K562 (cell line): ENCODE data around the gene LIN28B. TPM values are rescaled to one million over a fixed set of nuclear protein-coding genes. Genes with fewer than 3 reads are reported as not detected.

ENCODE experiments used
- ARHGAP35 ChIP-seq: fragments of 450-650 bp; IDR thresholded peaks from 2 replicates; pipeline ENCODE4 v1.6.1; 2018; ENCODE audit not compliant: partially characterized antibody
- CHD1 ChIP-seq: fragments of 200-600 bp; sonication (generic); IDR thresholded peaks from one replicate; pipeline ENCODE4 v1.6.1; 2012; ENCODE audit warnings: mild to moderate bottlenecking, moderate library complexity, low read length, inconsistent platforms
- CREB3L1 ChIP-seq: fragments of 450-650 bp; IDR thresholded peaks from 2 replicates; pipeline ENCODE4 v1.6.1; 2014; ENCODE audit warnings: low read depth, mild to moderate bottlenecking, moderate library complexity, borderline replicate concordance
- ELF4 ChIP-seq: fragments of 450-650 bp; formaldehyde crosslinking; IDR thresholded peaks from 2 replicates; pipeline ENCODE4 v1.4.0; 2022; ENCODE audit warnings: missing genetic modification characterization
- FOXM1 ChIP-seq, 2 experiments: fragments of 450-650 bp in 1 of 2; sonication (generic) in 1 of 2; formaldehyde crosslinking in 1 of 2; IDR thresholded peaks; 2 replicates each; pipeline versions ENCODE4 v1.6.1 to v1.9.0; 2017 to 2022; ENCODE audit warnings: low read depth in 2 of 2, mild to moderate bottlenecking in 2 of 2, missing genetic modification reagents in 1 of 2, moderate library complexity in 1 of 2
- FUS ChIP-seq: fragments of 200-400 bp; formaldehyde crosslinking; optimal IDR thresholded peaks from 2 replicates; pipeline ENCODE3; 2017; ENCODE audit warnings: low read depth, low read length
- GABPA ChIP-seq: fragments of 200-800 bp; sonication (Bioruptor generic); conservative IDR thresholded peaks from 2 replicates; pipeline ENCODE4 v1.6.1; 2016; ENCODE audit warnings: low read depth, missing genetic modification characterization, missing compliant biosample characterization
- HDAC8 ChIP-seq: fragments of 450-650 bp; IDR thresholded peaks from 2 replicates; pipeline ENCODE4 v1.6.1; 2016; ENCODE audit warnings: mild to moderate bottlenecking, missing genetic modification characterization, moderate library complexity, missing compliant biosample characterization
- HNRNPLL ChIP-seq: fragments of 200-400 bp; formaldehyde crosslinking; IDR thresholded peaks from 2 replicates; pipeline ENCODE4 v1.6.1; 2017; ENCODE audit warnings: low read length, low read depth, mild to moderate bottlenecking; ENCODE audit not compliant: poor library complexity, severe bottlenecking
- MXI1 ChIP-seq: IDR thresholded peaks from 2 replicates; pipeline ENCODE4 v1.6.1; 2011; ENCODE audit warnings: low read depth, mild to moderate bottlenecking, improper control_type of control experiment, low read length
- POLR2B ChIP-seq: fragments of 450-650 bp; IDR thresholded peaks from 2 replicates; pipeline ENCODE4 v1.6.1; 2018; ENCODE audit warnings: low read depth; ENCODE audit not compliant: partially characterized antibody
- RAD21 ChIP-seq, 2 experiments: fragments of 250-450 bp in 1 of 2; fragments of 450-650 bp in 1 of 2; sonication (Bioruptor Pico) in 1 of 2; formaldehyde crosslinking in 1 of 2; IDR thresholded peaks in 1 of 2; conservative IDR thresholded peaks in 1 of 2; 2 replicates each; pipeline versions ENCODE4 v1.4.0 to v1.8.0; 2020 to 2022; ENCODE audit warnings: mild to moderate bottlenecking in 2 of 2, moderate library complexity in 1 of 2
- TEAD1 ChIP-seq, 2 experiments: fragments of 450-650 bp in 1 of 2; sonication (generic) in 1 of 2; formaldehyde crosslinking; IDR thresholded peaks; 2 replicates each; pipeline versions ENCODE4 v1.4.0 to v1.8.0; 2020 to 2022; ENCODE audit warnings: mild to moderate bottlenecking in 2 of 2, missing genetic modification reagents in 1 of 2
- THRA ChIP-seq: fragments of 450-650 bp; IDR thresholded peaks from 2 replicates; pipeline ENCODE4 v1.6.1; 2017; ENCODE audit warnings: mild to moderate bottlenecking, moderate library complexity
- TRIM25 ChIP-seq: fragments of 450-650 bp; IDR thresholded peaks from 2 replicates; pipeline ENCODE4 v1.7.0; 2016; ENCODE audit warnings: borderline replicate concordance
- YY1 ChIP-seq, 3 experiments: IDR thresholded peaks; 2 replicates each; pipeline ENCODE4 v1.6.1; 2011; ENCODE audit warnings: low read length in 2 of 3, mild to moderate bottlenecking in 2 of 3, moderate library complexity in 2 of 3, borderline replicate concordance in 1 of 3, control low read depth in 1 of 3, low read depth in 1 of 3; ENCODE audit not compliant: insufficient read depth in 3 of 3, insufficient replicate concordance in 2 of 3, control insufficient read depth in 1 of 3, insufficient read length in 1 of 3; ENCODE audit errors: extremely low read depth in 1 of 3
- ZFP30 ChIP-seq: fragments of 250-450 bp; sonication (Bioruptor Pico); IDR thresholded peaks from 2 replicates; pipeline ENCODE4 v1.8.0; 2022; ENCODE audit warnings: moderate library complexity, mild to moderate bottlenecking, inconsistent platforms, borderline replicate concordance
- ZNF41 ChIP-seq: fragments of 250-450 bp; sonication (Bioruptor Pico); conservative IDR thresholded peaks from 2 replicates; pipeline ENCODE4 v1.4.0; 2020; ENCODE audit warnings: mild to moderate bottlenecking
- ZNF583 ChIP-seq: fragments of 250-450 bp; sonication (Bioruptor Pico); IDR thresholded peaks from 2 replicates; pipeline ENCODE4 v1.4.0; 2020
- polyA plus RNA-seq, 8 experiments: library from polyadenylated mRNA; depleted of rRNA in 4 of 8; stranded (reverse) in 5 of 8; unstranded in 3 of 8; fragments of >200 nt; fragmentation: Nextera tagmentation in 2 of 8; fragmentation: Illumina TruSeq in 1 of 8; extraction: Ambion mirVana in 2 of 8; extraction: Trizol in 1 of 8; gene quantifications; 2 replicates each; pipeline versions ENCODE4 v1.2.1 to v1.2.3, GENCODE V29; 2011 to 2014; ENCODE audit warnings: inconsistent platforms in 1 of 8, missing spikeins in 1 of 8
- total RNA-seq, 7 experiments: library from RNA; depleted of rRNA in 6 of 7; stranded (reverse); fragments of >200 nt in 6 of 7; fragmentation: Illumina TruSeq in 2 of 7; extraction: Trizol in 2 of 7; gene quantifications; 2 replicates each; pipeline versions ENCODE4 v1.2.1 to v1.2.3, GENCODE V29; 2011 to 2021; ENCODE audit warnings: low replicate concordance in 1 of 7

LIN28B gene
- total and polyA plus RNA-seq, 9 of the 15 experiments (the other 6 are each of a cell fraction or from before 2014, with no cell fraction given) = 20.9 to 77.3 (median 42.1) TPM

- TF ChIP-seq THRA = no peak
- no peak for TF ChIP-seq POLR2B
- no peak for TF ChIP-seq ARHGAP35
- TF ChIP-seq ZFP30 (CRISPR knock-in tag) = no peak
- no peak for TF ChIP-seq CREB3L1
- no peak for TF ChIP-seq GABPA
- no peak for TF ChIP-seq HNRNPLL
- TF ChIP-seq ZNF583 (CRISPR knock-in tag) = no peak
- no peak for TF ChIP-seq TRIM25
- no peak for TF ChIP-seq RAD21 (CRISPR knock-in tag; conservative IDR thresholded peaks at IDR 0.05 in 1 of 2, IDR thresholded peaks at IDR 0.05 in 1 of 2)
- TF ChIP-seq FOXM1 (IDR thresholded peaks at IDR 0.05; ENCODE audit: low read depth) = no peak; the same call in none of the 2 replicates
- no peak for TF ChIP-seq FOXM1 (CRISPR knock-in tag; IDR thresholded peaks at IDR 0.05; ENCODE audit: low read depth)
- TF ChIP-seq CHD1 = no peak
- TF ChIP-seq ELF4 (CRISPR knock-in tag) = no peak
- TF ChIP-seq ZNF41 (CRISPR knock-in tag) = no peak
- peak in 1 of 3 experiments; percentile 39 for TF ChIP-seq YY1 (IDR thresholded peaks at IDR 0.05; ENCODE audit: borderline replicate concordance in 1 of 3, control insufficient read depth in 1 of 3, extremely low read depth in 1 of 3, insufficient read depth in 3 of 3, insufficient read length in 1 of 3, insufficient replicate concordance in 2 of 3, low read depth in 1 of 3, low read length in 2 of 3)
- no peak for TF ChIP-seq TEAD1 (CRISPR knock-in tag; IDR thresholded peaks at IDR 0.05)
- no peak for TF ChIP-seq FUS
- TF ChIP-seq HDAC8 (tag) = no peak
- no peak for TF ChIP-seq MXI1
These were observed 1.5 kb downstream of the LIN28B start (continued) for GRCh38 chr6:104958178-104959025.
